Esophagus muscularis mucosa (tissue), 4 donors: ENCODE measurements around the gene PCDHGC4. TPM values are rescaled to one million over a fixed set of nuclear protein-coding genes. Genes with fewer than 3 reads are reported as not detected.
A peak's percentile ranks its signal among the peaks of the same experiment; 100 is the strongest.

Experiments
- DNase-seq: peaks from one replicate; pipeline ENCODE4 v3.0.0-alpha.2; 2017; ENCODE audit errors: extremely low spot score
- H3K27ac ChIP-seq, 4 donors: fragments of 200-600 bp; sonication (generic); replicated peaks in 1 of 4; 1 replicate in 3 of 4; 2 replicates in 1 of 4; pipeline ENCODE4 v1.5.1; 2016 to 2019; ENCODE audit warnings: mild to moderate bottlenecking in 1 of 4
- H3K27me3 ChIP-seq, 4 donors: fragments of 200-600 bp; sonication (generic); one replicate each; pipeline versions ENCODE4 v1.5.1 to v1.6.0; 2016 to 2019
- H3K36me3 ChIP-seq, 4 donors: fragments of 200-600 bp; sonication (generic); one replicate each; pipeline ENCODE4 v1.5.1; 2016 to 2019
- H3K4me1 ChIP-seq, 4 donors: fragments of 200-600 bp; sonication (generic); one replicate each; pipeline ENCODE4 v1.5.1; 2016 to 2019
- H3K4me3 ChIP-seq, 4 donors: fragments of 200-600 bp; sonication (generic); 1 replicate in 2 of 4; 2 replicates in 2 of 4; pipeline ENCODE4 v1.5.1; 2016 to 2019; ENCODE audit warnings: mild to moderate bottlenecking in 4 of 4, moderate library complexity in 1 of 4
- H3K9me3 ChIP-seq, 4 donors: fragments of 200-600 bp; sonication (generic); 1 replicate in 3 of 4; 2 replicates in 1 of 4; pipeline ENCODE4 v1.5.1; 2016 to 2019
- CTCF ChIP-seq, 3 experiments: fragments of 200-600 bp in 2 of 3; fragments of 450-650 bp in 1 of 3; sonication (generic) in 2 of 3; IDR thresholded peaks; one replicate each; pipeline ENCODE4 v1.5.1; 2017 to 2019; ENCODE audit warnings: antibody characterized with exemption in 3 of 3, mild to moderate bottlenecking in 2 of 3, moderate library complexity in 1 of 3
- EP300 ChIP-seq: sonication (generic); formaldehyde crosslinking; IDR thresholded peaks from one replicate; pipeline ENCODE4 v1.6.1; 2017; ENCODE audit warnings: antibody characterized with exemption
- POLR2A ChIP-seq: fragments of 450-650 bp; IDR thresholded peaks from one replicate; pipeline ENCODE4 v1.6.1; 2017; ENCODE audit warnings: antibody characterized with exemption, moderate library complexity, mild to moderate bottlenecking, low read depth
- POLR2AphosphoS5 ChIP-seq, 2 donors: sonication (generic); formaldehyde crosslinking; IDR thresholded peaks; one replicate each; pipeline ENCODE4 v1.6.1; 2017; ENCODE audit warnings: antibody characterized with exemption in 2 of 2
- WGBS: methylation state at CpG from one replicate; pipeline ENCODE4 v1.1.5; 2018; 5-methylcytosine and 5-hydroxymethylcytosine counted together
- intact Hi-C: fragments of 100-400 bp; cut with DNase I; formaldehyde crosslinking; loops from one replicate; pipeline ENCODE4 v1.15.1; 2023
- total RNA-seq, 4 donors: library from RNA; depleted of rRNA; stranded (reverse); fragments of >200 nt; gene quantifications; one replicate each; pipeline versions ENCODE4 v1.1.0 to v1.2.1, GENCODE V29; 2016

The PCDHGC4 gene
- total RNA-seq, 4 donors from 2014 or later = 0.91 to 3.3 (median 2.0) TPM

DNA sequence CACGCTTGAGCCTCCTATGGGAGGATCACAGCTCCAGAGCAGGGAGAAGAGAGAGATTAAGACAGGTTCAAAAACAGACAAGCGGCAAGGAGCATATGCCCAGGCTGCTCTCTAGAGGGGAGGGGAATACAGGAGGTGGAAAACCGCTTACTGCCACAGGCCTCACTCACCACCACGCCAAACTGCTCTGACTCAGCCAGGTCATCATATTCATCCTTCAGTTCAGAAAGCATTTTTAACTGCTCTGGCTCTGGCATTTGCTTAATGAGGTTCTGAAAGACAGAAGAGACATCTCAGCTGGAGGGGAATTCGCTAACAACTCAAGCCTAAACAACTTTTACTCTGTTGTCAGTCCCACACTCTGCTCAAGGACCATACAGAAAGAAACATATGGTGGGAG lies 44.2 kb downstream of the PCDHGC4 start:
- WGBS = 57% methylated on average over 5 of the region's 5 CpGs
- Histone ChIP-seq H3K4me3 (peak overlapping the region in 1 of 4 donors; percentile 1), H3K9me3 (no peaks in the 10 kb centered on the region), H3K36me3 (peaks cover 0 to 68% (median 29%) of the 10 kb centered on the region in 4 donors), H3K27ac (peak overlapping the region; percentile 73 to 83 (median 82)), H3K4me1 (peaks cover 38 to 60% (median 46%) of the 10 kb centered on the region in 4 donors), H3K27me3 (no peaks in the 10 kb centered on the region)
- intact Hi-C loops = loop anchor here (10.0 kb wide), 1 partner anchor 114 kb away; the partner anchor contains the start of genes PCDHGA10 and PCDHGB7
- TF ChIP-seq CTCF (IDR thresholded peaks at IDR 0.05) (no peak), POLR2AphosphoS5 (IDR thresholded peaks at IDR 0.05) (peak in 1 of 2 donors; percentile 4), EP300 (no peak), POLR2A (no peak)
- DNase-seq = no peak

DNA sequence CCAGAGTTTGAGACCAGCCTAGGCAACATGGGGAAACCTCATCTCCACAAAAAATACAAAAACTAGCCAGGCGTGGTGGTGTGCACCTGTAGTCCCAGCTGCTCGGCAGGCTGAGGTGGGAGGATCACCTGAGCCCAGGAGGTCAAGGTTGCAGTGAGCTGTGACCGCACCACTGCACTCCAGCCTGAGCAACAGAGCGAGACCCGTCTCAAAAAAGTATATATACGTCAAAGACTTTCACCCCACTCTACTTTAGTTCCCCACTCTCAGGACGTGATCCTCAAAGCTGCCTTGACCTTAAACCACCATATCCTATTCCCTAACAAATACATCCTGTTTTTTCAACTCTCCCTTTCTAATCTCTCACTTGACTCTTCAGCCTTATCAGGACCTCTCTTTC lies 45.0 kb downstream of the PCDHGC4 start:
- intact Hi-C loops = loop anchor here (10.0 kb wide), 1 partner anchor 115 kb away; the partner anchor contains the start of genes PCDHGA10 and PCDHGB7
- no peak overlapping the region for H3K4me3 ChIP-seq
- TF ChIP-seq POLR2AphosphoS5 (IDR thresholded peaks at IDR 0.05) = no peak
- TF ChIP-seq CTCF (IDR thresholded peaks at IDR 0.05) = no peak
- no peak for TF ChIP-seq POLR2A
- H3K27me3 ChIP-seq = no peaks in the 10 kb centered on the region
- peaks cover 0 to 72% (median 30%) of the 10 kb centered on the region in 4 donors for H3K36me3 ChIP-seq
- peaks cover 32 to 51% (median 37%) of the 10 kb centered on the region in 4 donors for H3K4me1 ChIP-seq
- peak overlapping the region; percentile 73 to 83 (median 82) for H3K27ac ChIP-seq
- no peaks in the 10 kb centered on the region for H3K9me3 ChIP-seq
- WGBS = 91% methylated on average over 7 of the region's 7 CpGs
- no peak for DNase-seq

DNA sequence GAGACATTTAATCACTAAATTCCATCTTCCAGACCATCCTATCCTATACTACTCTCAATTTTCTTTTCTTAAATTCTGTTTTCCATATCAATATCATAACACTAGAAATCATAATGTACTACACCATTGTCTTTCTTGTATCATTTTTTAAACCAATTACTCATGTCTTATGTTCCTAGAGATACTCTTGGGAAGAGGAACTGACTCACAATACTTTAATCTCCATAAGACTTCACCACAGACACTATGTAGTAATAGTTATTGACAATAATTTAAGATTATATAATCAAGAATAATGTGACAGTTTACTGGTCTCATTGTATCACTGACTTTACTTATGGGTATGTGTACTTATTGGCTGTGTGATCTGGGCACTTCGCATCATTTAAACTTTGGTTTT lies 47.9 kb downstream of the PCDHGC4 start:
- Histone ChIP-seq H3K4me3 (no peak overlapping the region), H3K27me3 (no peaks in the 10 kb centered on the region), H3K27ac (no peak overlapping the region), H3K9me3 (no peaks in the 10 kb centered on the region), H3K4me1 (peaks cover 23 to 28% (median 27%) of the 10 kb centered on the region in 4 donors), H3K36me3 (peaks cover 0 to 47% (median 11%) of the 10 kb centered on the region in 4 donors)
- TF ChIP-seq CTCF (IDR thresholded peaks at IDR 0.05) = no peak
- TF ChIP-seq POLR2AphosphoS5 (IDR thresholded peaks at IDR 0.05) = no peak
- TF ChIP-seq EP300 = no peak
- no peak for TF ChIP-seq POLR2A
- intact Hi-C loops = no loop called here
- DNase-seq = no peak
- WGBS = 100% methylated on average over 1 of the region's 1 CpG

DNA sequence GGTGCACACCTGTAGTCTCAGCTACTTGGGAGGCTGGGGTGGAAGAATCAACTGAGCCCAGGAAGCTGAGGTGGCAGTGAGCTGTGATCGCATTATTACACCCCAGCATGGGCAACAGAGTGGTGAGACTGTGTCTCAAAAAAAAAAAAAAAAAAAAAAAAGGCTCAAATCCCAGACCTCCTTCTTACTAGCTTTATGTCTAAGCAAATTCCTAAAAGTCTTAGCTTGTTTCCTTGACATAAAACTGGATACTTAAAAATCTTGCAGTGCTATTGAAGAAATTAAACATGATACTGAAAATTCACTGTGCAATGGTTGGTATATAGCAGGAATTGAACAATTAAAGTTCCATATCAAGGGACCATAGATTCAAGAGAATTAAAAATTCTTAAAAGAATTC lies 49.1 kb downstream of the PCDHGC4 start:
- no peak for DNase-seq
- Histone ChIP-seq H3K27me3 (no peaks in the 10 kb centered on the region), H3K9me3 (no peaks in the 10 kb centered on the region), H3K27ac (no peak overlapping the region), H3K36me3 (peaks cover 0 to 37% (median 7%) of the 10 kb centered on the region in 4 donors), H3K4me1 (peaks cover 11 to 17% (median 15%) of the 10 kb centered on the region in 4 donors), H3K4me3 (no peak overlapping the region)
- intact Hi-C loops = no loop called here
- 100% methylated on average over 1 of the region's 1 CpG for WGBS
- TF ChIP-seq EP300 = no peak
- TF ChIP-seq POLR2AphosphoS5 (IDR thresholded peaks at IDR 0.05) = no peak
- TF ChIP-seq POLR2A = no peak
- TF ChIP-seq CTCF (IDR thresholded peaks at IDR 0.05) = no peak
